ENCODE data around the gene PCDHGA5. TPM values are rescaled to one million over a fixed set of nuclear protein-coding genes. Genes with fewer than 3 reads are reported as not detected.
"Not testable (repeated sequence)": the region's sequence is repeated elsewhere in the genome, so short reads cannot be mapped to it uniquely, and the experiment has no call there.

The PCDHGA5 gene
- total and polyA plus RNA-seq, 2 experiments from 2014 or later: 0.35 to 0.86 TPM

- H3K4me3 ChIP-seq: peak within 1 kb of the TSS; percentile 80
Measured at GRCh38 chr5:141330299-141331080, 33.5 kb upstream of the PCDHGA5 start, which contains the start of gene PCDHGA1. PCDHGA1 (plus strand) TSS chr5:141330514.

GRCh38 chr5:141332571-141332970 lies 31.4 kb upstream of the PCDHGA5 start:
- in situ Hi-C loops (cut with MboI): loop anchor here (10.0 kb wide), 1 partner anchor 232 kb away; no protein-coding TSS in a partner anchor
- H3K9ac ChIP-seq; DNase-seq; H3K9me3 ChIP-seq (ENCODE audit: low read depth); H3K9me2 ChIP-seq (ENCODE audit: insufficient read depth); H3K4me1 ChIP-seq (ENCODE audit: insufficient read depth); H3K27ac ChIP-seq; H4K20me1 ChIP-seq (ENCODE audit: insufficient read depth); H3F3A ChIP-seq (ENCODE audit: insufficient read depth); H3K79me2 ChIP-seq (ENCODE audit: insufficient read depth); H3K4me2 ChIP-seq (ENCODE audit: unreplicated experiment); H3K36me3 ChIP-seq (ENCODE audit: low read depth); H3K4me3 ChIP-seq; H2AFZ ChIP-seq; H3K27me3 ChIP-seq (replicated peaks; ENCODE audit: insufficient read depth): not testable (repeated sequence)
- 49 to 51% methylated on average over 29 to 39 of the region's 39 CpGs for WGBS, 2 experiments (ENCODE audit: low coverage in 1 of 2, low lambda C conversion rate in 2 of 2, missing lambda C conversion rate in 2 of 2)

More at GRCh38 chr5:141330299-141331080, 33.5 kb upstream of the PCDHGA5 start, which contains the start of gene PCDHGA1:
- peak within 1 kb of the TSS; percentile 75 for H3K9ac ChIP-seq
- DNase-seq: peak; percentile 86
- no peaks in the 10 kb centered on the region for H3K79me2 ChIP-seq (ENCODE audit: insufficient read depth)
- no peaks in the 10 kb centered on the region for H3K9me2 ChIP-seq (ENCODE audit: insufficient read depth)
- TF ChIP-seq EZH2phosphoT487 (IDR thresholded peaks at IDR 0.05; ENCODE audit: insufficient read depth, low read depth): no peak
- no peak for TF ChIP-seq EZH2 (IDR thresholded peaks at IDR 0.05; ENCODE audit: insufficient read depth, poor library complexity, severe bottlenecking)
- H3F3A ChIP-seq (ENCODE audit: insufficient read depth): no peaks in the 10 kb centered on the region
- no peaks in the 10 kb centered on the region for H3K4me1 ChIP-seq (ENCODE audit: insufficient read depth)
- H3K4me2 ChIP-seq (ENCODE audit: unreplicated experiment): peak within 1 kb of the TSS; percentile 86
- no peaks in the 10 kb centered on the region for H3K9me3 ChIP-seq (ENCODE audit: low read depth)
- no peaks in the 10 kb centered on the region for H3K36me3 ChIP-seq (ENCODE audit: low read depth)
- H2AFZ ChIP-seq: peak within 1 kb of the TSS; percentile 96
- WGBS, 2 experiments (ENCODE audit: low coverage in 1 of 2, low lambda C conversion rate in 2 of 2, missing lambda C conversion rate in 2 of 2): 30 to 42% methylated on average over 21 of the region's 21 CpGs
- H3K27ac ChIP-seq: peak within 1 kb of the TSS; percentile 46
- no peaks in the 10 kb centered on the region for H3K27me3 ChIP-seq (replicated peaks; ENCODE audit: insufficient read depth)
- in situ Hi-C loops (cut with MboI): loop anchor here (10.0 kb wide), 1 partner anchor 234 kb away; no protein-coding TSS in a partner anchor
- no peaks in the 10 kb centered on the region for H4K20me1 ChIP-seq (ENCODE audit: insufficient read depth)

- in situ Hi-C loops (cut with MboI): loop anchor here (10.0 kb wide), 1 partner anchor 226 kb away; no protein-coding TSS in a partner anchor
- peak within 1 kb of the TSS; percentile 86 for H2AFZ ChIP-seq
- 18 to 21% methylated on average over 27 of the region's 27 CpGs for WGBS, 2 experiments (ENCODE audit: low coverage in 1 of 2, low lambda C conversion rate in 2 of 2, missing lambda C conversion rate in 2 of 2)
Measured at GRCh38 chr5:141338538-141339306, 25.2 kb upstream of the PCDHGA5 start, which contains the start of gene PCDHGA2. PCDHGA2 (plus strand) TSS chr5:141338760.

GRCh38 chr5:141340781-141341354 lies 23.1 kb upstream of the PCDHGA5 start:
- H4K20me1 ChIP-seq (ENCODE audit: insufficient read depth); in situ Hi-C loops (cut with MboI); H3K9me2 ChIP-seq (ENCODE audit: insufficient read depth); H3K9me3 ChIP-seq (ENCODE audit: low read depth); H3F3A ChIP-seq (ENCODE audit: insufficient read depth); H3K79me2 ChIP-seq (ENCODE audit: insufficient read depth); H2AFZ ChIP-seq; H3K4me3 ChIP-seq; H3K4me2 ChIP-seq (ENCODE audit: unreplicated experiment); H3K9ac ChIP-seq; DNase-seq; H3K36me3 ChIP-seq (ENCODE audit: low read depth); H3K27ac ChIP-seq; H3K27me3 ChIP-seq (replicated peaks; ENCODE audit: insufficient read depth); H3K4me1 ChIP-seq (ENCODE audit: insufficient read depth): not testable (repeated sequence)
- WGBS, 2 experiments (ENCODE audit: low coverage in 1 of 2, low lambda C conversion rate in 2 of 2, missing lambda C conversion rate in 2 of 2): 53 to 60% methylated on average over 30 to 34 of the region's 45 CpGs

More at GRCh38 chr5:141338538-141339306, 25.2 kb upstream of the PCDHGA5 start, which contains the start of gene PCDHGA2:
- no peaks in the 10 kb centered on the region for H3F3A ChIP-seq (ENCODE audit: insufficient read depth)
- H3K9ac ChIP-seq: peak within 1 kb of the TSS; percentile 69
- no peaks in the 10 kb centered on the region for H3K4me1 ChIP-seq (ENCODE audit: insufficient read depth)
- H3K27ac ChIP-seq: peak within 1 kb of the TSS; percentile 20
- peak within 1 kb of the TSS; percentile 69 for H3K4me3 ChIP-seq
- no peaks in the 10 kb centered on the region for H3K9me3 ChIP-seq (ENCODE audit: low read depth)
- H4K20me1 ChIP-seq (ENCODE audit: insufficient read depth): no peaks in the 10 kb centered on the region
- no peaks in the 10 kb centered on the region for H3K9me2 ChIP-seq (ENCODE audit: insufficient read depth)
- DNase-seq: peak; percentile 72
- H3K4me2 ChIP-seq (ENCODE audit: unreplicated experiment): peak within 1 kb of the TSS; percentile 58
- no peaks in the 10 kb centered on the region for H3K36me3 ChIP-seq (ENCODE audit: low read depth)
- TF ChIP-seq EZH2 (IDR thresholded peaks at IDR 0.05; ENCODE audit: insufficient read depth, poor library complexity, severe bottlenecking): no peak
- no peaks in the 10 kb centered on the region for H3K27me3 ChIP-seq (replicated peaks; ENCODE audit: insufficient read depth)
- no peaks in the 10 kb centered on the region for H3K79me2 ChIP-seq (ENCODE audit: insufficient read depth)
